HCT116 (cell line): Measurements from ENCODE around the gene GPN2. TPM values are rescaled to one million over a fixed set of nuclear protein-coding genes. Genes with fewer than 3 reads are reported as not detected.

Experiments
- ATAC-seq: fragments of 200-7000 bp; cut with Tn5 transposase; 2 replicates; pipeline ENCODE4 v1.9.1; 2020; ENCODE audit warnings: mild to moderate bottlenecking, moderate library complexity
- BruUV-seq: library from RNA; stranded (reverse); fragments of 400-500 nt; replicated peaks from 2 replicates; lab custom pipeline; 2021; lab: Mats Ljungman, UMichigan
- CTCF ChIA-PET: fragments of 300-600 bp; sonication (Branson Sonifier 250); formaldehyde crosslinking; loops from one replicate; lab custom pipeline; 2021; ENCODE audit warnings: antibody characterized with exemption; lab: Charles Lee
- POLR2A ChIA-PET: fragments of 300-600, 350-600 bp; sonication (Branson Sonifier 250); formaldehyde crosslinking; loops from one replicate; lab custom pipeline; 2021; ENCODE audit warnings: antibody characterized with exemption; lab: Charles Lee
- RAD21 ChIA-PET, 2 experiments: fragments of 300-600 bp; sonication (Branson Sonifier 250); formaldehyde crosslinking; loops; one replicate each; lab custom pipeline; 2023; ENCODE audit warnings: low total read pairs in 2 of 2; ENCODE audit not compliant: uncharacterized antibody in 2 of 2, unreplicated experiment in 2 of 2, low non-redundant PET in 1 of 2; lab: Charles Lee
- DNase-seq: peaks from one replicate; pipeline ENCODE4 v3.0.0-alpha.2; 2010; ENCODE audit warnings: low read depth, low spot score
- H2AFZ ChIP-seq: fragments of 200-600 bp; shearing (Covaris generic), sonication (generic); 2 replicates; pipeline ENCODE4 v1.6.1; 2017; ENCODE audit warnings: low read depth, mixed run types, mixed read lengths, antibody characterized with exemption, low read length; ENCODE audit not compliant: poor library complexity, severe bottlenecking
- H3K27ac ChIP-seq: 2 replicates; pipeline ENCODE4 v1.5.1; 2012; ENCODE audit warnings: low read depth, low read length
- H3K27me3 ChIP-seq: fragments of 200-600 bp; sonication (generic); 2 replicates; pipeline ENCODE4 v1.6.1; 2016; ENCODE audit warnings: mixed run types, low read length, mixed read lengths; ENCODE audit not compliant: insufficient read depth
- H3K36me3 ChIP-seq, 2 experiments: fragments of 200-500 bp in 1 of 2; fragments of 200-600 bp in 1 of 2; sonication (Bioruptor generic) in 1 of 2; sonication (generic) in 1 of 2; 2 replicates each; pipeline versions ENCODE4 v1.5.1 to v1.6.1; 2014 to 2016; ENCODE audit warnings: low read length in 2 of 2, inconsistent platforms in 1 of 2, mixed read lengths in 1 of 2, mixed run types in 1 of 2; ENCODE audit not compliant: insufficient read depth in 2 of 2, control insufficient read depth in 1 of 2
- H3K4me1 ChIP-seq, 2 experiments: fragments of 200-600 bp in 1 of 2; sonication (generic) in 1 of 2; 2 replicates each; pipeline versions ENCODE4 v1.5.1 to v1.6.1; 2012 to 2017; ENCODE audit warnings: low read length in 2 of 2, inconsistent platforms in 1 of 2, mild to moderate bottlenecking in 1 of 2, mixed read lengths in 1 of 2, mixed run types in 1 of 2, moderate library complexity in 1 of 2; ENCODE audit not compliant: insufficient read depth in 2 of 2, control insufficient read depth in 1 of 2
- H3K4me2 ChIP-seq: fragments of 200-600 bp; sonication (generic); 2 replicates; pipeline ENCODE4 v1.6.1; 2017; ENCODE audit warnings: mixed run types, low read length, mixed read lengths
- H3K4me3 ChIP-seq, 2 experiments: fragments of 200-600 bp in 1 of 2; sonication (generic) in 1 of 2; replicated peaks in 1 of 2; 2 replicates each; pipeline ENCODE4 v1.5.1; 2011 to 2016; ENCODE audit warnings: low read length in 2 of 2, control low read depth in 1 of 2, low read depth in 1 of 2, mild to moderate bottlenecking in 1 of 2, mixed read lengths in 1 of 2, mixed run types in 1 of 2
- H3K79me2 ChIP-seq: fragments of 200-600 bp; sonication (generic); 2 replicates; pipeline ENCODE4 v1.6.1; 2017; ENCODE audit warnings: mild to moderate bottlenecking, mixed run types, low read length, moderate library complexity, mixed read lengths; ENCODE audit not compliant: insufficient read depth
- H3K9ac ChIP-seq: fragments of 200-600 bp; sonication (generic); 2 replicates; pipeline ENCODE4 v1.6.1; 2016; ENCODE audit warnings: low read length, mixed read lengths
- H3K9me2 ChIP-seq: fragments of 200-600 bp; sonication (generic), shearing (Covaris generic); 2 replicates; pipeline ENCODE4 v1.6.1; 2017; ENCODE audit warnings: mixed run types, mild to moderate bottlenecking, moderate library complexity; ENCODE audit not compliant: insufficient read depth
- H3K9me3 ChIP-seq, 2 experiments: fragments of 200-500 bp in 1 of 2; fragments of 200-600 bp in 1 of 2; sonication (Bioruptor generic) in 1 of 2; sonication (generic) in 1 of 2; 2 replicates each; pipeline ENCODE4 v1.6.1; 2014 to 2017; ENCODE audit warnings: low read length in 2 of 2, mixed read lengths in 2 of 2, inconsistent platforms in 1 of 2, low read depth in 1 of 2, mild to moderate bottlenecking in 1 of 2, mixed run types in 1 of 2, moderate library complexity in 1 of 2; ENCODE audit not compliant: control insufficient read depth in 1 of 2, insufficient read depth in 1 of 2
- H4K20me1 ChIP-seq: fragments of 200-600 bp; sonication (generic), shearing (Covaris generic); 2 replicates; pipeline ENCODE4 v1.6.1; 2017; ENCODE audit warnings: mixed run types, mild to moderate bottlenecking, moderate library complexity; ENCODE audit not compliant: insufficient read depth
- ATF3 ChIP-seq: IDR thresholded peaks from 2 replicates; pipeline ENCODE4 v1.6.1; 2012
- CBX3 ChIP-seq: IDR thresholded peaks from 2 replicates; pipeline ENCODE4 v1.6.1; 2012; ENCODE audit warnings: low read depth
- CEBPB ChIP-seq: IDR thresholded peaks from 2 replicates; pipeline ENCODE4 v1.6.1; 2012; ENCODE audit warnings: low read depth
- EGR1 ChIP-seq: IDR thresholded peaks from 2 replicates; pipeline ENCODE4 v1.6.1; 2012; ENCODE audit warnings: low read depth
- ELF1 ChIP-seq: IDR thresholded peaks from 2 replicates; pipeline ENCODE4 v1.6.1; 2012; ENCODE audit warnings: low read depth, borderline replicate concordance
- EZH2 ChIP-seq: fragments of 200-600 bp; sonication (generic); IDR thresholded peaks from 2 replicates; pipeline ENCODE4 v1.6.1; 2017; ENCODE audit warnings: antibody characterized with exemption, mixed run types
- EZH2phosphoT487 ChIP-seq: fragments of 200-600 bp; IDR thresholded peaks from 2 replicates; pipeline ENCODE4 v1.6.1; 2018; ENCODE audit warnings: antibody characterized with exemption, borderline replicate concordance
- FOSL1 ChIP-seq: IDR thresholded peaks from 2 replicates; pipeline ENCODE4 v1.6.1; 2012; ENCODE audit warnings: low read depth
- JUND ChIP-seq: IDR thresholded peaks from 2 replicates; pipeline ENCODE4 v1.6.1; 2012
- MAX ChIP-seq: IDR thresholded peaks from 2 replicates; pipeline ENCODE4 v1.6.1; 2012
- POLR2A ChIP-seq: IDR thresholded peaks from 2 replicates; pipeline ENCODE4 v1.7.0; 2011; ENCODE audit warnings: borderline replicate concordance; ENCODE audit not compliant: insufficient read depth, insufficient read length; ENCODE audit errors: extremely low read depth
- POLR2AphosphoS5 ChIP-seq: IDR thresholded peaks from 2 replicates; pipeline ENCODE4 v1.6.1; 2011; ENCODE audit warnings: mild to moderate bottlenecking, low read depth, low read length, moderate library complexity
- RAD21 ChIP-seq: IDR thresholded peaks from 2 replicates; pipeline ENCODE4 v1.6.1; 2012; ENCODE audit warnings: low read depth, mild to moderate bottlenecking
- REST ChIP-seq: IDR thresholded peaks from 2 replicates; pipeline ENCODE4 v1.6.1; 2012; ENCODE audit warnings: low read depth
- SIN3A ChIP-seq: IDR thresholded peaks from 2 replicates; pipeline ENCODE4 v1.6.1; 2012; ENCODE audit warnings: low read depth
- YY1 ChIP-seq: IDR thresholded peaks from 2 replicates; pipeline ENCODE4 v1.6.1; 2011; ENCODE audit warnings: low read length, low read depth, moderate library complexity, mild to moderate bottlenecking; ENCODE audit not compliant: insufficient replicate concordance; ENCODE audit errors: extremely low read depth
- ZBTB33 ChIP-seq: IDR thresholded peaks from 2 replicates; pipeline ENCODE4 v1.6.1; 2011; ENCODE audit warnings: mild to moderate bottlenecking, low read length, moderate library complexity; ENCODE audit not compliant: insufficient replicate concordance; ENCODE audit errors: extremely low read depth
- ZNF274 ChIP-seq: fragments of 200-500 bp; sonication (Bioruptor generic); IDR thresholded peaks from 2 replicates; pipeline ENCODE4 v1.6.1; 2014; ENCODE audit warnings: mild to moderate bottlenecking, low read depth, low read length, inconsistent platforms
- intact Hi-C: fragments of 100-400 bp; cut with micrococcal nuclease; formaldehyde crosslinking; loops from 2 replicates; pipeline ENCODE4 v1.10.0; 2022
- total RNA-seq: library from RNA; stranded (reverse); gene quantifications from one replicate; pipeline ENCODE4 v1.2.1, GENCODE V29; 2021; ENCODE audit not compliant: unreplicated experiment

The GPN2 gene
- total RNA-seq, 1 experiment from 2014 or later = 37.2 TPM

- no peaks in the 10 kb centered on the region for H3K9me3 ChIP-seq
- H2AFZ ChIP-seq = no peak overlapping the region
- H3K36me3 ChIP-seq = peaks cover 16 to 34% of the 10 kb centered on the region in 2 experiments
- intact Hi-C loops = no loop called here
- ChIA-PET RAD21 (no interaction called here), CTCF (no interaction called here), POLR2A (no interaction called here)
- peak overlapping the region; percentile 92; the same call in 1 of the 2 replicates for H3K27ac ChIP-seq
- peak overlapping the region; percentile 94 to 96 for H3K4me3 ChIP-seq
- H4K20me1 ChIP-seq = peaks cover 6% of the 10 kb centered on the region; the same call in 1 of the 2 replicates
- H3K4me2 ChIP-seq = peak overlapping the region; percentile 98
- TF ChIP-seq CBX3 = no peak
- TF ChIP-seq ZNF274 = no peak
- TF ChIP-seq CEBPB = no peak
- TF ChIP-seq REST = no peak
- TF ChIP-seq POLR2A = no peak
- TF ChIP-seq FOSL1 = no peak
- no peak for TF ChIP-seq ELF1
- no peak for TF ChIP-seq RAD21
- no peak for TF ChIP-seq YY1
- TF ChIP-seq SIN3A = no peak
- no peak for TF ChIP-seq EGR1
- TF ChIP-seq MAX = no peak
- TF ChIP-seq EZH2 = no peak
- TF ChIP-seq EZH2phosphoT487 = no peak
- TF ChIP-seq ZBTB33 = no peak
- TF ChIP-seq POLR2AphosphoS5 = no peak
- no peak for TF ChIP-seq ATF3
- no peak for TF ChIP-seq JUND
- H3K9ac ChIP-seq = peak overlapping the region; percentile 99
- H3K9me2 ChIP-seq = no peaks in the 10 kb centered on the region
- H3K79me2 ChIP-seq = peaks cover 63% of the 10 kb centered on the region
- no peaks in the 10 kb centered on the region for H3K27me3 ChIP-seq
- ATAC-seq (no peak), DNase-seq (no peak)
- peaks cover 9 to 26% of the 10 kb centered on the region in 2 experiments; a peak in 3 of 4 replicates for H3K4me1 ChIP-seq
- BruUV-seq = no TSS peak
Observed at GRCh38 chr1:26922901-26923300, 32.8 kb upstream of the GPN2 start.
